ENCODE data around the gene C16orf96. TPM values are rescaled to one million over a fixed set of nuclear protein-coding genes. Genes with fewer than 3 reads are reported as not detected.
A peak's percentile ranks its signal among the peaks of the same experiment; 100 is the strongest.

C16orf96 gene
- total and polyA plus RNA-seq, 2 donors (not counting 1 experiment from before 2014, with no cell fraction given), result 0.31 to 0.79 TPM

- Histone ChIP-seq H3K4me3 (ENCODE audit: control extremely low read depth in 1 of 5, extremely low read depth in 1 of 5, insufficient read depth in 1 of 5, low read depth in 2 of 5, low read length in 4 of 5) (peak overlapping the region; percentile 67 to 90 (median 73)), H3K9ac (ENCODE audit: low read length) (peak overlapping the region; percentile 96), H3K27me3 (replicated peaks in 1 of 4; ENCODE audit: control extremely low read depth in 1 of 4, control insufficient read depth in 3 of 4, insufficient read depth in 4 of 4, low read length in 3 of 4) (no peaks in the 10 kb centered on the region), H4K20me1 (ENCODE audit: control insufficient read depth, insufficient read depth, low read length, poor library complexity, severe bottlenecking) (peaks cover 21% of the 10 kb centered on the region), H3K4me2 (replicated peaks; ENCODE audit: low read depth, low read length, poor library complexity, severe bottlenecking) (peak overlapping the region; percentile 81), H3K36me3 (replicated peaks in 1 of 2; ENCODE audit: control extremely low read depth in 1 of 2, control insufficient read depth in 1 of 2, extremely low read depth in 1 of 2, insufficient read depth in 2 of 2, low read length in 1 of 2) (no peaks in the 10 kb centered on the region), H3K4me1 (ENCODE audit: control insufficient read depth in 2 of 2, insufficient read depth in 2 of 2, low read length in 2 of 2) (peaks cover 18 to 27% of the 10 kb centered on the region in 2 donors), H3K79me2 (ENCODE audit: control insufficient read depth, insufficient read depth, low read length) (peaks cover 68% of the 10 kb centered on the region), H3K9me3 (ENCODE audit: control extremely low read depth in 1 of 3, control insufficient read depth in 2 of 3, insufficient read depth in 1 of 3, low read length in 2 of 3) (no peaks in the 10 kb centered on the region), H3K27ac (ENCODE audit: low read length in 2 of 2) (peak overlapping the region; percentile 77 to 97), H2AFZ (ENCODE audit: insufficient read depth, low read depth, low read length, poor library complexity, severe bottlenecking) (peak overlapping the region; percentile 64)
- Mint-ChIP-seq H3K4me3 (peak overlapping the region; percentile 100), H3K4me1 (peaks cover 35% of the 10 kb centered on the region), H3K27me3 (no peaks in the 10 kb centered on the region), H3K27ac (peak overlapping the region; percentile 98), H3K9me3 (ENCODE audit: insufficient read depth) (no peaks in the 10 kb centered on the region)
- 21% methylated on average over 8 of the region's 11 CpGs for WGBS (ENCODE audit: insufficient coverage)
- ATAC-seq (ENCODE audit: low read depth) (peak; percentile 1), DNase-seq (no peak)
- POLR2A ChIA-PET, result interaction anchor here (0.7 to 3.1 kb wide), 2 partner anchors 11 to 118 kb away, joined by 6 to 33 read pairs; partner anchors contain the start of gene UBALD1
- TF ChIP-seq EZH2 (IDR thresholded peaks at IDR 0.05; ENCODE audit: borderline replicate concordance, insufficient read depth, low read depth, low read length, poor library complexity, severe bottlenecking), result no peak
- no peak for TF ChIP-seq CTCF (IDR thresholded peaks at IDR 0.05)
- CTCF ChIA-PET, result interaction anchor here (4.6 kb wide), 1 partner anchor 10 kb away, joined by 50 read pairs; the partner anchor contains the start of gene UBALD1
- intact Hi-C loops (cut with micrococcal nuclease), result loop anchor here (2.0 to 10.0 kb wide), 7 partner anchors 25 to 351 kb away; partner anchors contain the start of genes ANKS3, CDIP1, DNAAF8 and NUDT16L1
Observed at GRCh38 chr16:4625560-4626159, 69.5 kb downstream of the C16orf96 start.

- peak overlapping the region; percentile 98 for H3K27ac Mint-ChIP-seq
- H3K79me2 ChIP-seq (ENCODE audit: control insufficient read depth, insufficient read depth, low read length), result peaks cover 75% of the 10 kb centered on the region
- ATAC-seq (ENCODE audit: low read depth), result no peak
- no peaks in the 10 kb centered on the region for H3K36me3 ChIP-seq (replicated peaks in 1 of 2; ENCODE audit: control extremely low read depth in 1 of 2, control insufficient read depth in 1 of 2, extremely low read depth in 1 of 2, insufficient read depth in 2 of 2, low read length in 1 of 2)
- H3K4me2 ChIP-seq (replicated peaks; ENCODE audit: low read depth, low read length, poor library complexity, severe bottlenecking), result peak overlapping the region; percentile 81
- peak overlapping the region; percentile 77 to 97 for H3K27ac ChIP-seq (ENCODE audit: low read length in 2 of 2)
- no peak overlapping the region for H3K9ac ChIP-seq (ENCODE audit: low read length)
- peaks cover 18 to 27% of the 10 kb centered on the region in 2 donors for H3K4me1 ChIP-seq (ENCODE audit: control insufficient read depth in 2 of 2, insufficient read depth in 2 of 2, low read length in 2 of 2)
- ChIA-PET POLR2A (interaction anchor here (3.1 kb wide), 1 partner anchor 11 kb away, joined by 33 read pairs; the partner anchor contains the start of gene UBALD1), CTCF (interaction anchor here (4.6 kb wide), 1 partner anchor 11 kb away, joined by 50 read pairs; the partner anchor contains the start of gene UBALD1)
- no peaks in the 10 kb centered on the region for H3K9me3 ChIP-seq (ENCODE audit: control extremely low read depth in 1 of 3, control insufficient read depth in 2 of 3, insufficient read depth in 1 of 3, low read length in 2 of 3)
- H3K4me1 Mint-ChIP-seq, result peaks cover 37% of the 10 kb centered on the region
- H3K27me3 Mint-ChIP-seq, result no peaks in the 10 kb centered on the region
- WGBS (ENCODE audit: insufficient coverage), result 56% methylated on average over 6 of the region's 6 CpGs
- no peak overlapping the region for H3K4me3 ChIP-seq (ENCODE audit: control extremely low read depth in 1 of 5, extremely low read depth in 1 of 5, insufficient read depth in 1 of 5, low read depth in 2 of 5, low read length in 4 of 5)
- TF ChIP-seq EZH2 (IDR thresholded peaks at IDR 0.05; ENCODE audit: borderline replicate concordance, insufficient read depth, low read depth, low read length, poor library complexity, severe bottlenecking) (no peak), CTCF (IDR thresholded peaks at IDR 0.05) (no peak)
- no peak overlapping the region for H2AFZ ChIP-seq (ENCODE audit: insufficient read depth, low read depth, low read length, poor library complexity, severe bottlenecking)
- no peak for DNase-seq
- H3K9me3 Mint-ChIP-seq (ENCODE audit: insufficient read depth), result peaks cover 4% of the 10 kb centered on the region
- peak overlapping the region; percentile 100 for H3K4me3 Mint-ChIP-seq
- intact Hi-C loops (cut with micrococcal nuclease), result loop anchor here (10.0 kb wide), 1 partner anchor 352 kb away; the partner anchor contains the start of gene TFAP4
- peaks cover 29% of the 10 kb centered on the region for H4K20me1 ChIP-seq (ENCODE audit: control insufficient read depth, insufficient read depth, low read length, poor library complexity, severe bottlenecking)
- H3K27me3 ChIP-seq (replicated peaks in 1 of 4; ENCODE audit: control extremely low read depth in 1 of 4, control insufficient read depth in 3 of 4, insufficient read depth in 4 of 4, low read length in 3 of 4), result no peaks in the 10 kb centered on the region
Observed at GRCh38 chr16:4626396-4626795, 70.3 kb downstream of the C16orf96 start.
